ENCODE results near the gene TMEM98.

GRCh38 chr17:32954477-32954876 lies 26.5 kb downstream of the TMEM98 start:
- no peak for TF ChIP-seq CTCF (conservative IDR thresholded peaks at IDR 0.05; ENCODE audit: low read depth, low read length)
- no peak for TF ChIP-seq SMC3 (IDR thresholded peaks at IDR 0.05; ENCODE audit: low read depth, low read length)

All from IMR-90 (cell line).